Gastroesophageal sphincter (tissue), 4 donors: Measurements from ENCODE around the gene POLR3K. TPM values are rescaled to one million over a fixed set of nuclear protein-coding genes. Genes with fewer than 3 reads are reported as not detected.

ENCODE experiments used
- ATAC-seq: fragments of 150-250 bp; one replicate; pipeline ENCODE4 v1.9.1; 2016; ENCODE audit warnings: mild to moderate bottlenecking, moderate library complexity
- H3K27ac ChIP-seq, 4 donors: fragments of 200-600 bp; sonication (generic) in 3 of 4; 1 replicate in 3 of 4; 2 replicates in 1 of 4; pipeline ENCODE4 v1.5.1; 2016 to 2019
- H3K27me3 ChIP-seq: fragments of 200-600 bp; sonication (generic); one replicate; pipeline ENCODE4 v1.5.1; 2019
- H3K36me3 ChIP-seq, 2 donors: fragments of 200-600 bp; sonication (generic); one replicate each; pipeline ENCODE4 v1.5.1; 2019; ENCODE audit warnings: control low read depth in 1 of 2
- H3K4me1 ChIP-seq, 3 donors: fragments of 200-600 bp; sonication (generic); 1 replicate in 2 of 3; 2 replicates in 1 of 3; pipeline ENCODE4 v1.5.1; 2016 to 2019; ENCODE audit warnings: control low read depth in 2 of 3
- H3K4me3 ChIP-seq, 2 donors: fragments of 200-600 bp; sonication (generic); one replicate each; pipeline ENCODE4 v1.5.1; 2019; ENCODE audit warnings: mild to moderate bottlenecking in 1 of 2, moderate library complexity in 1 of 2
- H3K9me3 ChIP-seq, 3 donors: fragments of 200-600 bp; sonication (generic); one replicate each; pipeline ENCODE4 v1.5.1; 2017 to 2019; ENCODE audit warnings: control low read depth in 2 of 3
- CTCF ChIP-seq, 4 experiments: fragments of 200-600 bp in 2 of 4; fragments of 450-650 bp in 2 of 4; sonication (generic) in 1 of 4; IDR thresholded peaks; one replicate each; pipeline ENCODE4 v1.5.1; 2017 to 2019; ENCODE audit warnings: antibody characterized with exemption in 4 of 4, mild to moderate bottlenecking in 2 of 4, moderate library complexity in 2 of 4
- EP300 ChIP-seq: sonication (generic); formaldehyde crosslinking; IDR thresholded peaks from one replicate; pipeline ENCODE4 v1.6.1; 2017; ENCODE audit warnings: antibody characterized with exemption, mild to moderate bottlenecking
- POLR2A ChIP-seq, 2 donors: fragments of 450-650 bp; IDR thresholded peaks; one replicate each; pipeline ENCODE4 v1.6.1; 2017; ENCODE audit warnings: antibody characterized with exemption in 2 of 2, mild to moderate bottlenecking in 2 of 2, moderate library complexity in 1 of 2
- POLR2AphosphoS5 ChIP-seq: sonication (generic); formaldehyde crosslinking; IDR thresholded peaks from one replicate; pipeline ENCODE4 v1.6.1; 2017; ENCODE audit warnings: antibody characterized with exemption
- WGBS, 2 donors: methylation state at CpG; one replicate each; pipeline ENCODE4 v1.1.5; 2018; ENCODE audit warnings: low coverage in 1 of 2; 5-methylcytosine and 5-hydroxymethylcytosine counted together
- total RNA-seq, 4 donors: library from RNA; depleted of rRNA; stranded (reverse); fragments of >200 nt; gene quantifications; one replicate each; pipeline ENCODE4 v1.1.0, GENCODE V29; 2016

POLR3K gene
- total RNA-seq, 4 donors from 2014 or later, result 2.6 to 5.1 (median 4.5) TPM

- ATAC-seq, result no peak
- no peak overlapping the region for H3K27ac ChIP-seq
- H3K27me3 ChIP-seq, result no peaks in the 10 kb centered on the region
- H3K4me3 ChIP-seq, result no peak overlapping the region
- no peaks in the 10 kb centered on the region for H3K9me3 ChIP-seq
- no CpG with 5 or more reads among the region's 16 CpGs for WGBS, 2 donors
- H3K4me1 ChIP-seq, result peaks cover 0 to 39% (median 26%) of the 10 kb centered on the region in 3 donors
- H3K36me3 ChIP-seq, result peaks cover 0 to 66% of the 10 kb centered on the region in 2 donors
- TF ChIP-seq CTCF (IDR thresholded peaks at IDR 0.05) (no peak), EP300 (no peak), POLR2AphosphoS5 (no peak), POLR2A (IDR thresholded peaks at IDR 0.05) (no peak)
Measured at GRCh38 chr16:63466-63865, 10.1 kb upstream of the POLR3K start.

- Histone ChIP-seq H3K9me3 (no peaks in the 10 kb centered on the region), H3K36me3 (peaks cover 0 to 71% of the 10 kb centered on the region in 2 donors), H3K27me3 (no peaks in the 10 kb centered on the region), H3K4me1 (peaks cover 0 to 34% (median 21%) of the 10 kb centered on the region in 3 donors), H3K27ac (no peak overlapping the region), H3K4me3 (no peak overlapping the region)
- no peak for ATAC-seq
- WGBS, 2 donors, result 100% methylated on average over 1 of the region's 21 CpGs; no CpG with 5 or more reads in 1 of the 2 donors
- no peak for TF ChIP-seq CTCF (IDR thresholded peaks at IDR 0.05)
- TF ChIP-seq EP300, result no peak
- TF ChIP-seq POLR2AphosphoS5, result no peak
- no peak for TF ChIP-seq POLR2A (IDR thresholded peaks at IDR 0.05)
Measured at GRCh38 chr16:62968-63391, 9.6 kb upstream of the POLR3K start.

- WGBS, 2 donors, result 88 to 89% methylated on average over 6 to 16 of the region's 34 CpGs
- no peak overlapping the region for H3K27ac ChIP-seq
- H3K27me3 ChIP-seq, result no peaks in the 10 kb centered on the region
- no peak for ATAC-seq
- TF ChIP-seq CTCF (IDR thresholded peaks at IDR 0.05), result no peak
- TF ChIP-seq POLR2AphosphoS5, result no peak
- TF ChIP-seq EP300, result no peak
- no peak for TF ChIP-seq POLR2A (IDR thresholded peaks at IDR 0.05)
- H3K4me1 ChIP-seq, result peaks cover 0 to 28% (median 19%) of the 10 kb centered on the region in 3 donors
- H3K36me3 ChIP-seq, result peaks cover 0 to 76% of the 10 kb centered on the region in 2 donors
- no peaks in the 10 kb centered on the region for H3K9me3 ChIP-seq
- H3K4me3 ChIP-seq, result no peak overlapping the region
Measured at GRCh38 chr16:62283-62967, 9.0 kb upstream of the POLR3K start.

- TF ChIP-seq CTCF (IDR thresholded peaks at IDR 0.05) (no peak), POLR2A (IDR thresholded peaks at IDR 0.05) (no peak), EP300 (no peak)
- peaks cover 0 to 82% of the 10 kb centered on the region in 2 donors for H3K36me3 ChIP-seq
- H3K9me3 ChIP-seq, result no peaks in the 10 kb centered on the region
- H3K4me3 ChIP-seq, result no peak overlapping the region
- H3K27ac ChIP-seq, result no peak overlapping the region
- no peaks in the 10 kb centered on the region for H3K27me3 ChIP-seq
- H3K4me1 ChIP-seq, result peaks cover 0 to 23% (median 15%) of the 10 kb centered on the region in 3 donors
- WGBS, 2 donors, result 100% methylated on average over 1 of the region's 32 CpGs; no CpG with 5 or more reads in 1 of the 2 donors
- ATAC-seq, result no peak
Measured at GRCh38 chr16:61879-62281, 8.5 kb upstream of the POLR3K start.
